OCI-M1 (cell line): ENCODE measurements around the gene MSANTD2.

Source experiments
- DNase-seq: peaks from one replicate; lab custom pipeline; 2025; lab: John Stamatoyannopoulos, UW

The MSANTD2 gene

GRCh38 chr11:124800226-124800929, at the start of gene MSANTD2:
Gene MSANTD2 (minus strand): TSS chr11:124800406. CDS start chr11:124800380, 26 bp downstream.
- DNase-seq: peak; percentile 89

GRCh38 chr11:124846070-124846673, 46.0 kb upstream of the MSANTD2 start:
- DNase-seq: no peak

GRCh38 chr11:124844664-124845079, 44.5 kb upstream of the MSANTD2 start:
- DNase-seq: no peak

GRCh38 chr11:124843616-124843910, 43.4 kb upstream of the MSANTD2 start:
- DNase-seq: no peak

- DNase-seq: no peak
These were observed 42.1 kb upstream of the MSANTD2 start for GRCh38 chr11:124842305-124842704.

- no peak for DNase-seq
These were observed 41.6 kb upstream of the MSANTD2 start for GRCh38 chr11:124841840-124842239.

GRCh38 chr11:124841201-124841600, 41.0 kb upstream of the MSANTD2 start:
- no peak for DNase-seq

- no peak for DNase-seq
These were observed 40.5 kb upstream of the MSANTD2 start for GRCh38 chr11:124840666-124841065.

GRCh38 chr11:124839972-124840621, 39.9 kb upstream of the MSANTD2 start:
- DNase-seq: no peak

- DNase-seq: no peak
These were observed 39.1 kb upstream of the MSANTD2 start for GRCh38 chr11:124839128-124839971.

- no peak for DNase-seq
These were observed 38.6 kb upstream of the MSANTD2 start for GRCh38 chr11:124838805-124839127.

- peak; percentile 89 for DNase-seq
These were observed 37.3 kb upstream of the MSANTD2 start for GRCh38 chr11:124837491-124837856.

- no peak for DNase-seq
These were observed 35.7 kb upstream of the MSANTD2 start for GRCh38 chr11:124835918-124836317.

- DNase-seq: no peak
These were observed 34.4 kb upstream of the MSANTD2 start for GRCh38 chr11:124834526-124835180.

GRCh38 chr11:124832571-124832970, 32.4 kb upstream of the MSANTD2 start:
- no peak for DNase-seq

- no peak for DNase-seq
These were observed 31.7 kb upstream of the MSANTD2 start for GRCh38 chr11:124831897-124832296.

- DNase-seq: no peak
These were observed 30.5 kb upstream of the MSANTD2 start for GRCh38 chr11:124830749-124831148.

GRCh38 chr11:124829986-124830385, 29.8 kb upstream of the MSANTD2 start:
- DNase-seq: no peak

GRCh38 chr11:124825876-124826275, 25.7 kb upstream of the MSANTD2 start:
- DNase-seq: no peak

- DNase-seq: no peak
These were observed 23.5 kb upstream of the MSANTD2 start for GRCh38 chr11:124823512-124824376.
